ENCODE data around the gene RNF212.
A peak's percentile ranks its signal among the peaks of the same experiment; 100 is the strongest.

RNF212 gene

GRCh38 chr4:1113311-1114009 is at the start of gene RNF212:
Gene RNF212, minus strand, starts transcription at chr4:1113564. Its CDS starts 100 bp downstream, at chr4:1113464.
- Histone ChIP-seq H3K4me3 (ENCODE audit: low read depth, low read length) (peak within 1 kb of the TSS; percentile 59), H3K9ac (ENCODE audit: low read length) (no peak within 1 kb of the TSS), H3K36me3 (ENCODE audit: control insufficient read depth, insufficient read depth, low read length) (no peaks in the 10 kb centered on the region), H3K27ac (ENCODE audit: low read depth, low read length) (no peak within 1 kb of the TSS), H3K27me3 (ENCODE audit: control insufficient read depth, insufficient read depth, low read length) (peaks cover 66% of the 10 kb centered on the region), H3K9me3 (ENCODE audit: control insufficient read depth, insufficient read depth, low read depth, low read length) (no peaks in the 10 kb centered on the region), H3K4me1 (ENCODE audit: control insufficient read depth, insufficient read depth, low read length) (no peaks in the 10 kb centered on the region)

- H3K27ac ChIP-seq (ENCODE audit: low read depth, low read length): no peak overlapping the region
- H3K27me3 ChIP-seq (ENCODE audit: control insufficient read depth, insufficient read depth, low read length): peaks cover 15% of the 10 kb centered on the region; the same call in 1 of the 2 replicates
Observed at GRCh38 chr4:1160351-1160750, 47.0 kb upstream of the RNF212 start.

GRCh38 chr4:1156069-1156468 is 42.7 kb upstream of the RNF212 start:
- peaks cover 41% of the 10 kb centered on the region; the same call in 1 of the 2 replicates for H3K27me3 ChIP-seq (ENCODE audit: control insufficient read depth, insufficient read depth, low read length)
- H3K9ac ChIP-seq (ENCODE audit: low read length): no peak overlapping the region
- no peak overlapping the region for H3K27ac ChIP-seq (ENCODE audit: low read depth, low read length)
- no peak overlapping the region for H3K4me3 ChIP-seq (ENCODE audit: low read depth, low read length)
- H3K4me1 ChIP-seq (ENCODE audit: control insufficient read depth, insufficient read depth, low read length): no peaks in the 10 kb centered on the region
- peaks cover 16% of the 10 kb centered on the region; the same call in 1 of the 2 replicates for H3K9me3 ChIP-seq (ENCODE audit: control insufficient read depth, insufficient read depth, low read depth, low read length)
- H3K36me3 ChIP-seq (ENCODE audit: control insufficient read depth, insufficient read depth, low read length): no peaks in the 10 kb centered on the region

More at GRCh38 chr4:1160351-1160750, 47.0 kb upstream of the RNF212 start:
- Histone ChIP-seq H3K4me1 (ENCODE audit: control insufficient read depth, insufficient read depth, low read length) (no peaks in the 10 kb centered on the region), H3K9ac (ENCODE audit: low read length) (no peak overlapping the region), H3K4me3 (ENCODE audit: low read depth, low read length) (no peak overlapping the region), H3K36me3 (ENCODE audit: control insufficient read depth, insufficient read depth, low read length) (no peaks in the 10 kb centered on the region), H3K9me3 (ENCODE audit: control insufficient read depth, insufficient read depth, low read depth, low read length) (peaks cover 16% of the 10 kb centered on the region; the same call in 1 of the 2 replicates)

- Histone ChIP-seq H3K9ac (ENCODE audit: low read length) (no peak overlapping the region), H3K9me3 (ENCODE audit: control insufficient read depth, insufficient read depth, low read depth, low read length) (peaks cover 16% of the 10 kb centered on the region; the same call in 1 of the 2 replicates), H3K4me1 (ENCODE audit: control insufficient read depth, insufficient read depth, low read length) (no peaks in the 10 kb centered on the region), H3K4me3 (ENCODE audit: low read depth, low read length) (no peak overlapping the region), H3K27ac (ENCODE audit: low read depth, low read length) (no peak overlapping the region), H3K27me3 (ENCODE audit: control insufficient read depth, insufficient read depth, low read length) (peaks cover 41% of the 10 kb centered on the region; the same call in 1 of the 2 replicates), H3K36me3 (ENCODE audit: control insufficient read depth, insufficient read depth, low read length) (no peaks in the 10 kb centered on the region)
Observed at GRCh38 chr4:1155314-1155713, 42.0 kb upstream of the RNF212 start.

GRCh38 chr4:1154523-1155182 is 41.3 kb upstream of the RNF212 start:
- H3K27ac ChIP-seq (ENCODE audit: low read depth, low read length): no peak overlapping the region
- no peak overlapping the region for H3K9ac ChIP-seq (ENCODE audit: low read length)
- no peaks in the 10 kb centered on the region for H3K36me3 ChIP-seq (ENCODE audit: control insufficient read depth, insufficient read depth, low read length)
- no peaks in the 10 kb centered on the region for H3K4me1 ChIP-seq (ENCODE audit: control insufficient read depth, insufficient read depth, low read length)
- peaks cover 41% of the 10 kb centered on the region; the same call in 1 of the 2 replicates for H3K27me3 ChIP-seq (ENCODE audit: control insufficient read depth, insufficient read depth, low read length)
- H3K4me3 ChIP-seq (ENCODE audit: low read depth, low read length): no peak overlapping the region
- peaks cover 16% of the 10 kb centered on the region; the same call in 1 of the 2 replicates for H3K9me3 ChIP-seq (ENCODE audit: control insufficient read depth, insufficient read depth, low read depth, low read length)

GRCh38 chr4:1154126-1154522 is 40.8 kb upstream of the RNF212 start:
- no peaks in the 10 kb centered on the region for H3K4me1 ChIP-seq (ENCODE audit: control insufficient read depth, insufficient read depth, low read length)
- no peak overlapping the region for H3K9ac ChIP-seq (ENCODE audit: low read length)
- no peak overlapping the region for H3K27ac ChIP-seq (ENCODE audit: low read depth, low read length)
- peaks cover 41% of the 10 kb centered on the region; the same call in 1 of the 2 replicates for H3K27me3 ChIP-seq (ENCODE audit: control insufficient read depth, insufficient read depth, low read length)
- H3K36me3 ChIP-seq (ENCODE audit: control insufficient read depth, insufficient read depth, low read length): no peaks in the 10 kb centered on the region
- H3K4me3 ChIP-seq (ENCODE audit: low read depth, low read length): no peak overlapping the region
- H3K9me3 ChIP-seq (ENCODE audit: control insufficient read depth, insufficient read depth, low read depth, low read length): peaks cover 13% of the 10 kb centered on the region; the same call in 1 of the 2 replicates

GRCh38 chr4:1153567-1154090 is 40.3 kb upstream of the RNF212 start:
- H3K27me3 ChIP-seq (ENCODE audit: control insufficient read depth, insufficient read depth, low read length): peaks cover 41% of the 10 kb centered on the region; the same call in 1 of the 2 replicates
- H3K27ac ChIP-seq (ENCODE audit: low read depth, low read length): no peak overlapping the region
- no peak overlapping the region for H3K9ac ChIP-seq (ENCODE audit: low read length)
- peaks cover 13% of the 10 kb centered on the region; the same call in 1 of the 2 replicates for H3K9me3 ChIP-seq (ENCODE audit: control insufficient read depth, insufficient read depth, low read depth, low read length)
- H3K4me3 ChIP-seq (ENCODE audit: low read depth, low read length): no peak overlapping the region
- no peaks in the 10 kb centered on the region for H3K4me1 ChIP-seq (ENCODE audit: control insufficient read depth, insufficient read depth, low read length)
- H3K36me3 ChIP-seq (ENCODE audit: control insufficient read depth, insufficient read depth, low read length): no peaks in the 10 kb centered on the region

GRCh38 chr4:1152290-1152689 is 38.9 kb upstream of the RNF212 start:
- no peak overlapping the region for H3K27ac ChIP-seq (ENCODE audit: low read depth, low read length)
- no peak overlapping the region for H3K4me3 ChIP-seq (ENCODE audit: low read depth, low read length)
- H3K27me3 ChIP-seq (ENCODE audit: control insufficient read depth, insufficient read depth, low read length): peaks cover 41% of the 10 kb centered on the region; the same call in 1 of the 2 replicates
- H3K9ac ChIP-seq (ENCODE audit: low read length): no peak overlapping the region
- H3K36me3 ChIP-seq (ENCODE audit: control insufficient read depth, insufficient read depth, low read length): no peaks in the 10 kb centered on the region
- H3K4me1 ChIP-seq (ENCODE audit: control insufficient read depth, insufficient read depth, low read length): no peaks in the 10 kb centered on the region
- H3K9me3 ChIP-seq (ENCODE audit: control insufficient read depth, insufficient read depth, low read depth, low read length): peaks cover 3% of the 10 kb centered on the region; the same call in 1 of the 2 replicates

- Histone ChIP-seq H3K4me1 (ENCODE audit: control insufficient read depth, insufficient read depth, low read length) (no peaks in the 10 kb centered on the region), H3K36me3 (ENCODE audit: control insufficient read depth, insufficient read depth, low read length) (no peaks in the 10 kb centered on the region), H3K27me3 (ENCODE audit: control insufficient read depth, insufficient read depth, low read length) (peaks cover 41% of the 10 kb centered on the region; the same call in 1 of the 2 replicates), H3K9ac (ENCODE audit: low read length) (no peak overlapping the region), H3K27ac (ENCODE audit: low read depth, low read length) (no peak overlapping the region), H3K4me3 (ENCODE audit: low read depth, low read length) (no peak overlapping the region), H3K9me3 (ENCODE audit: control insufficient read depth, insufficient read depth, low read depth, low read length) (no peaks in the 10 kb centered on the region)
Observed at GRCh38 chr4:1151541-1151940, 38.2 kb upstream of the RNF212 start.

- Histone ChIP-seq H3K4me1 (ENCODE audit: control insufficient read depth, insufficient read depth, low read length) (no peaks in the 10 kb centered on the region), H3K36me3 (ENCODE audit: control insufficient read depth, insufficient read depth, low read length) (no peaks in the 10 kb centered on the region), H3K27ac (ENCODE audit: low read depth, low read length) (no peak overlapping the region), H3K27me3 (ENCODE audit: control insufficient read depth, insufficient read depth, low read length) (peaks cover 36% of the 10 kb centered on the region; the same call in 1 of the 2 replicates), H3K9ac (ENCODE audit: low read length) (no peak overlapping the region), H3K4me3 (ENCODE audit: low read depth, low read length) (no peak overlapping the region), H3K9me3 (ENCODE audit: control insufficient read depth, insufficient read depth, low read depth, low read length) (no peaks in the 10 kb centered on the region)
Observed at GRCh38 chr4:1150875-1151274, 37.5 kb upstream of the RNF212 start.

GRCh38 chr4:1139860-1140259 is 26.5 kb upstream of the RNF212 start:
- Histone ChIP-seq H3K9me3 (ENCODE audit: control insufficient read depth, insufficient read depth, low read depth, low read length) (no peaks in the 10 kb centered on the region; the same call in 1 of the 2 replicates), H3K4me1 (ENCODE audit: control insufficient read depth, insufficient read depth, low read length) (no peaks in the 10 kb centered on the region), H3K4me3 (ENCODE audit: low read depth, low read length) (no peak overlapping the region), H3K9ac (ENCODE audit: low read length) (no peak overlapping the region), H3K36me3 (ENCODE audit: control insufficient read depth, insufficient read depth, low read length) (no peaks in the 10 kb centered on the region), H3K27ac (ENCODE audit: low read depth, low read length) (no peak overlapping the region), H3K27me3 (ENCODE audit: control insufficient read depth, insufficient read depth, low read length) (peaks cover 40% of the 10 kb centered on the region)

Measured in HUES6 (cell line).